GM12878 (cell line): Measurements from ENCODE around the gene OR6K6. TPM values are rescaled to one million over a fixed set of nuclear protein-coding genes. Genes with fewer than 3 reads are reported as not detected.

ENCODE experiments used
- ATAC-seq: fragments of 200-7000 bp; cut with Tn5 transposase; 3 replicates; pipeline ENCODE4 v1.9.1; 2020; ENCODE audit warnings: mild to moderate bottlenecking, moderate library complexity
- BruUV-seq: library from RNA; stranded (reverse); fragments of 400-500 nt; replicated peaks from 2 replicates; lab custom pipeline; 2021; lab: Mats Ljungman, UMichigan
- CTCF ChIA-PET: fragments of 300-600 bp; sonication (Branson Sonifier 250); formaldehyde crosslinking; extraction: SDS; loops from one replicate; lab custom pipeline; 2021; ENCODE audit warnings: inconsistent platforms; lab: Yijun Ruan, JAX
- POLR2A ChIA-PET: fragments of 350-600 bp; formaldehyde crosslinking; extraction: SDS; loops from one replicate; lab custom pipeline; 2021; ENCODE audit warnings: inconsistent platforms; lab: Charles Lee
- RAD21 ChIA-PET: fragments of 300-600 bp; sonication (Branson Sonifier 250); formaldehyde crosslinking; loops from one replicate; lab custom pipeline; 2023; ENCODE audit warnings: antibody characterized with exemption; ENCODE audit not compliant: unreplicated experiment; lab: Charles Lee
- SMC1A ChIA-PET: fragments of 300-600 bp; sonication (Branson Sonifier 250); formaldehyde crosslinking; loops from one replicate; lab custom pipeline; 2023; ENCODE audit not compliant: unreplicated experiment, uncharacterized antibody; lab: Charles Lee
- DNase-seq: peaks from one replicate; pipeline ENCODE4 v3.0.0-alpha.2; 2011; ENCODE audit warnings: low read depth, low spot score
- FAIRE-seq: peaks from 3 replicates; lab custom pipeline; 2011; peaks lifted over from hg19 to GRCh38; lab: Jason Lieb, UNC
- H2AFZ ChIP-seq: 2 replicates; pipeline ENCODE4 v1.6.0; 2011; ENCODE audit warnings: low read depth, low read length, control low read depth; ENCODE audit not compliant: control insufficient read depth
- H3K27ac ChIP-seq: 2 replicates; pipeline ENCODE4 v1.5.1; 2011; ENCODE audit warnings: control low read depth; ENCODE audit not compliant: control insufficient read depth, insufficient read depth
- H3K27me3 ChIP-seq, 2 experiments: replicated peaks in 1 of 2; 2 replicates each; pipeline versions ENCODE4 v1.6.0 to v1.6.1; 2011; ENCODE audit warnings: low read length in 1 of 2; ENCODE audit not compliant: control insufficient read depth in 2 of 2, insufficient read depth in 2 of 2
- H3K36me3 ChIP-seq, 2 experiments: 2 replicates each; pipeline ENCODE4 v1.5.1; 2011; ENCODE audit warnings: low read length in 1 of 2; ENCODE audit not compliant: control insufficient read depth in 2 of 2, insufficient read depth in 2 of 2
- H3K4me1 ChIP-seq: 2 replicates; pipeline ENCODE4 v1.6.1; 2011; ENCODE audit warnings: mild to moderate bottlenecking, low read length, moderate library complexity, mixed read lengths; ENCODE audit not compliant: control insufficient read depth, insufficient read depth
- H3K4me2 ChIP-seq: 2 replicates; pipeline ENCODE4 v1.6.0; 2011; ENCODE audit warnings: control low read depth; ENCODE audit not compliant: control insufficient read depth, insufficient read depth
- H3K4me3 ChIP-seq: fragments of 200-600 bp; sonication (generic); 2 replicates; pipeline ENCODE4 v1.5.1; 2016
- H3K79me2 ChIP-seq: 2 replicates; pipeline ENCODE4 v1.6.0; 2011; ENCODE audit warnings: low read length; ENCODE audit not compliant: control insufficient read depth, insufficient read depth
- H3K9ac ChIP-seq: 2 replicates; pipeline ENCODE4 v1.8.0; 2011; ENCODE audit warnings: low read length, control low read depth, mixed read lengths; ENCODE audit not compliant: control insufficient read depth, insufficient read depth
- H3K9me3 ChIP-seq: replicated peaks from 3 replicates; pipeline ENCODE4 v1.5.1; 2011; ENCODE audit warnings: mild to moderate bottlenecking, low read length; ENCODE audit not compliant: control insufficient read depth, insufficient read depth
- H4K20me1 ChIP-seq: 2 replicates; pipeline ENCODE4 v1.6.0; 2011; ENCODE audit not compliant: control insufficient read depth, insufficient read depth
- ATF7 ChIP-seq: fragments of 450-650 bp; IDR thresholded peaks from 2 replicates; pipeline ENCODE4 v1.6.1; 2016; ENCODE audit warnings: low read depth, mild to moderate bottlenecking
- BCL11A ChIP-seq: IDR thresholded peaks from 2 replicates; pipeline ENCODE4 v1.6.1; 2011; ENCODE audit warnings: low read depth, low read length
- BMI1 ChIP-seq: fragments of 450-650 bp; IDR thresholded peaks from 2 replicates; pipeline ENCODE4 v1.6.1; 2016; ENCODE audit warnings: mild to moderate bottlenecking, moderate library complexity, borderline replicate concordance
- ELK1 ChIP-seq: IDR thresholded peaks from 2 replicates; pipeline ENCODE4 v1.6.1; 2012; ENCODE audit warnings: low read depth, low read length, improper control_type of control experiment
- EP300 ChIP-seq, 2 experiments: fragments of 150-350 bp in 1 of 2; IDR thresholded peaks; 2 replicates each; pipeline ENCODE4 v1.6.1; 2011 to 2012; ENCODE audit warnings: low read depth in 2 of 2, low read length in 2 of 2, borderline replicate concordance in 1 of 2, improper control_type of control experiment in 1 of 2, inconsistent platforms in 1 of 2; ENCODE audit not compliant: control insufficient read depth in 1 of 2
- HDGF ChIP-seq: fragments of 450-650 bp; IDR thresholded peaks from 2 replicates; pipeline ENCODE4 v1.6.1; 2016; ENCODE audit warnings: antibody characterized with exemption
- IRF5 ChIP-seq: fragments of 450-650 bp; IDR thresholded peaks from 2 replicates; pipeline ENCODE4 v1.6.1; 2017; ENCODE audit warnings: borderline replicate concordance
- JUNB ChIP-seq: IDR thresholded peaks from 2 replicates; pipeline ENCODE4 v1.6.1; 2016; ENCODE audit warnings: antibody characterized with exemption, mild to moderate bottlenecking
- MLLT1 ChIP-seq: fragments of 450-650 bp; IDR thresholded peaks from 2 replicates; pipeline ENCODE4 v1.6.1; 2016; ENCODE audit warnings: mild to moderate bottlenecking
- MYC ChIP-seq: IDR thresholded peaks from 2 replicates; pipeline ENCODE4 v1.6.1; 2011; ENCODE audit warnings: mild to moderate bottlenecking, low read length, moderate library complexity, inconsistent platforms; ENCODE audit not compliant: insufficient read depth, insufficient replicate concordance, insufficient read length, severe bottlenecking
- NFYA ChIP-seq: IDR thresholded peaks from 2 replicates; pipeline ENCODE4 v1.6.1; 2011; ENCODE audit warnings: low read depth, mild to moderate bottlenecking, low read length, improper control_type of control experiment, borderline replicate concordance
- NFYB ChIP-seq: IDR thresholded peaks from 2 replicates; pipeline ENCODE4 v1.6.1; 2011; ENCODE audit warnings: low read depth, mild to moderate bottlenecking, low read length, improper control_type of control experiment, moderate library complexity; ENCODE audit not compliant: insufficient read depth
- RAD21 ChIP-seq: IDR thresholded peaks from 2 replicates; pipeline ENCODE4 v1.6.1; 2011; ENCODE audit warnings: mild to moderate bottlenecking, low read depth, low read length, moderate library complexity; ENCODE audit not compliant: insufficient read depth
- RCOR1 ChIP-seq: conservative IDR thresholded peaks from 2 replicates; pipeline ENCODE4 v1.6.1; 2012; ENCODE audit warnings: low read depth, low read length, improper control_type of control experiment
- SP1 ChIP-seq: IDR thresholded peaks from one replicate; pipeline ENCODE4 v1.6.1; 2011; ENCODE audit warnings: low read depth, low read length
- TCF7 ChIP-seq: IDR thresholded peaks from 2 replicates; pipeline ENCODE4 v1.6.1; 2014; ENCODE audit warnings: antibody characterized with exemption, borderline replicate concordance
- USF1 ChIP-seq: IDR thresholded peaks from 2 replicates; pipeline ENCODE4 v1.6.1; 2011; ENCODE audit warnings: borderline replicate concordance, low read depth, mild to moderate bottlenecking, moderate library complexity, mixed read lengths, low read length; ENCODE audit not compliant: insufficient read depth; ENCODE audit errors: extremely low read length
- ZBED1 ChIP-seq: IDR thresholded peaks from 2 replicates; pipeline ENCODE4 v1.6.1; 2016; ENCODE audit warnings: borderline replicate concordance
- WGBS: methylation state at CpG from one replicate; pipeline ENCODE4 v1.1.6; 2016; ENCODE audit warnings: low lambda C conversion rate; ENCODE audit not compliant: insufficient replicate concordance, insufficient coverage; ENCODE audit errors: missing lambda C conversion rate; 5-methylcytosine and 5-hydroxymethylcytosine counted together
- in situ Hi-C: fragments of 300-500 bp; cut with MboI; formaldehyde crosslinking; loops from 9 replicates; pipeline ENCODE4 v1.14.3; 2018; ENCODE audit warnings: mixed read lengths
- intact Hi-C: fragments of 100-400 bp; cut with micrococcal nuclease; formaldehyde crosslinking; loops from one replicate; pipeline ENCODE4 v1.14.2; 2022; ENCODE audit not compliant: unreplicated experiment
- polyA plus RNA-seq, 11 experiments: library from polyadenylated mRNA; depleted of rRNA in 4 of 11; unstranded in 6 of 11; stranded (reverse) in 5 of 11; fragments of >200 nt; fragmentation: Nextera tagmentation in 4 of 11; fragmentation: Illumina TruSeq in 1 of 11; extraction: Ambion mirVana in 4 of 11; extraction: Trizol in 1 of 11; gene quantifications; 1 replicate in 1 of 11; 2 replicates in 10 of 11; pipeline versions ENCODE4 v1.2.1 to v1.2.3, GENCODE V29; 2011 to 2016; ENCODE audit warnings: inconsistent platforms in 2 of 11, missing spikeins in 2 of 11, low read depth in 1 of 11
- total RNA-seq, 4 experiments: library from RNA; depleted of rRNA in 3 of 4; stranded (reverse); fragments of >200 nt in 3 of 4; fragmentation: Illumina TruSeq in 1 of 4; extraction: Trizol in 1 of 4; gene quantifications; 2 replicates each; pipeline versions ENCODE4 v1.2.1 to v1.2.3, GENCODE V29; 2013 to 2021

OR6K6 gene
- total and polyA plus RNA-seq, 10 of the 15 experiments (the other 5 are each of a cell fraction or from before 2014, with no cell fraction given): not detected

GRCh38 chr1:158724442-158724841 lies 30.1 kb upstream of the OR6K6 start (continued):
- TF ChIP-seq ELK1: no peak
- TF ChIP-seq ZBED1: no peak
- no peak for TF ChIP-seq BMI1
- no peak for TF ChIP-seq MYC
- TF ChIP-seq NFYA: no peak
- no peak for TF ChIP-seq SP1
- TF ChIP-seq USF1: no peak
- TF ChIP-seq RCOR1: no peak

- WGBS: 50% methylated on average over 3 of the region's 3 CpGs
- POLR2A ChIA-PET: no interaction called here
- BruUV-seq: no TSS peak
- CTCF ChIA-PET: no interaction called here
- Histone ChIP-seq H3K36me3 (no peaks in the 10 kb centered on the region), H3K27me3 (no peaks in the 10 kb centered on the region), H3K4me2 (no peak overlapping the region), H4K20me1 (no peaks in the 10 kb centered on the region), H3K27ac (no peak overlapping the region), H3K4me1 (no peaks in the 10 kb centered on the region), H3K4me3 (no peak overlapping the region), H3K9ac (no peak overlapping the region), H3K79me2 (no peaks in the 10 kb centered on the region), H3K9me3 (no peaks in the 10 kb centered on the region), H2AFZ (no peak overlapping the region)
- DNase-seq: no peak
- no peak for FAIRE-seq
- SMC1A ChIA-PET: interaction anchor here (1.2 kb wide), 1 partner anchor 269 kb away, joined by 8 read pairs; no protein-coding TSS in a partner anchor
- no peak for ATAC-seq
- intact Hi-C loops: no loop called here
- in situ Hi-C loops: no loop called here
- RAD21 ChIA-PET: no interaction called here
- TF ChIP-seq HDGF: no peak
- TF ChIP-seq EP300 (IDR thresholded peaks at IDR 0.05; ENCODE audit: borderline replicate concordance in 1 of 2, control insufficient read depth in 1 of 2, low read depth in 2 of 2, low read length in 2 of 2): no peak
- TF ChIP-seq MLLT1: no peak
- no peak for TF ChIP-seq ATF7
- TF ChIP-seq TCF7: no peak
- TF ChIP-seq BCL11A: no peak
- TF ChIP-seq NFYB: no peak
- no peak for TF ChIP-seq RAD21
- no peak for TF ChIP-seq JUNB
- no peak for TF ChIP-seq IRF5
Measured at GRCh38 chr1:158728510-158729225, 25.9 kb upstream of the OR6K6 start.
